Measurements from ENCODE around the gene SUMO3.
"Not testable (repeated sequence)": the region's sequence is repeated elsewhere in the genome, so short reads cannot be mapped to it uniquely, and the experiment has no call there.

The SUMO3 gene

DNA sequence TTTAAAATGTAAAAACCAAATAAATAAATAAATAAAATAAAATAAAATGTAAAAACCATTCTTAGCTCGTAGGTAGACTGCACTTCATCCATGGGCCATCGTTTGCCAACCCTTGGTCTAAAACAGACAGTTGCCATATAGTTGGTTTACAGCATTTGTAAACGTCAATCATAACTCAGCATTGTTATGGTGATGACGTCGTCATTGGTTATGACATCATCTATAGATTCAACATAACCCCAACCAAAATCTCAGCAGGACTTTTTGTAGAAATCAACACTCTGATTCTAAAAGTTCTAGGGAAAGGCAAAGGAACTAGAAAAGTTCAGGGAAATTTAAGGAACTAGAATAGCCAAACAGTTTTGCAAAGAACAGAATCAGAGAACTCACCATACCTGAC, 15.8 kb upstream of the SUMO3 start:
- DNase-seq = no peak
- intact Hi-C loops (cut with DNase I) = no loop called here

- peak in 3 of 10 donors; percentile 26 to 63 (median 32) for DNase-seq
- intact Hi-C loops (cut with DNase I) = not testable (repeated sequence)
Measured at GRCh38 chr21:44832516-44833255, 14.8 kb upstream of the SUMO3 start.

DNA sequence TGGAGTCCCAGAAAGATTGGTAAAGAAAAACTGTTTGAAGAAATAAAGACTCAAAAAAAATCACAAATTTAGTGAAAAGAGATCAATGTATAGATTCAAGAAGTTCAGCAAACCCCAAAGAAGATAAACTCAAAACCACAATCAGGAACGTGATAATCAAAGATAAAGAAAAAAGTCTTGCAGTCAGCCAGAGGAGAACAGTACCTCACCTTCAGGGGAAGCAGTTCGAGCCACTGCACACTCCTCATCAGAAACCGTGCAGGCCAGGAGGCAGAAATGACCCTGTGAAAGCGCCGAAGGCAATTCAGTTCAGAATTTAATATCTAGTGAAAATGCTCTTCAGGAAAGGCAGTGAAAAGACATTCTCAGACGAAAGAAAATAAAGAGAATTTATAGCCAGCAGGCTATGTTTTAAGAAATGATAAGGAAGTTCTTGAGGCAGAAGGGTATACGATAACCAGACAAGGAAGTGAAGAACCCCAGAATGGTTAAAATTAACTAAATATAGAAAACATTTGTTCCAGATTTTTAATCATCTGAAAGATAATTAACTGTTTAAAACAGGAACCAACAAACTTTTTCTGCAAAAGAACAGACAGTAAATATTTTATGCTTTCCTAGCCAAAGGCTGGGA, 13.5 kb upstream of the SUMO3 start:
- DNase-seq = peak in 2 of 10 donors; percentile 16 to 46
- intact Hi-C loops (cut with DNase I) = no loop called here

DNA sequence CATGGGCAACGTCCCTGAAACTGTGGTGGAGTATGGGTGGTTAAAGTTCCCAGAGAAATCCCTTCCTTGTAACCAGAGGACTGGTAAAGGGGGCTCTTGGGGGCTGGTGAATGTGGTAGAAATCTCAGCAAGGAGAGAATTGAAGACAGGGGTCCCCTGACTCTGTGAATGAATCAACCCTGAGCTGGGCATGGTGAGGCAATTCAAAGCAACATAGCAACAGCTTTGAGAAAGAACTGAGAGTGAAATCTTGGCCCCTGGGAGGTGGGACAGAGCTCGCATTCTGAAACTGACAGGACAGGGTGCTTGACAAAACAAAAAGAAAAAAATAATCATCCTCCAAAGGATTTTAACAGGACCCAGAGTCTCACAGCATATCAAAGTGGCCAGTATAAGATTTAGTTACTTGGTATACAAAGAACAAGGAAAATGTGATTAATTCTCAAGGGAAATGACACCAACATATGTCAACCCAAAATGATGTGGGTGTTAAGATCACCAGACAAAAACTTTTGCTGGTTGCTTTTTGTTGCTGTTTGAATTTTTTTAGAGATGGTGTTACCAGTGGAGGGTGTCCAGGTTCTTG, 11.7 kb upstream of the SUMO3 start:
- intact Hi-C loops (cut with DNase I) = no loop called here
- no peak for DNase-seq

DNA sequence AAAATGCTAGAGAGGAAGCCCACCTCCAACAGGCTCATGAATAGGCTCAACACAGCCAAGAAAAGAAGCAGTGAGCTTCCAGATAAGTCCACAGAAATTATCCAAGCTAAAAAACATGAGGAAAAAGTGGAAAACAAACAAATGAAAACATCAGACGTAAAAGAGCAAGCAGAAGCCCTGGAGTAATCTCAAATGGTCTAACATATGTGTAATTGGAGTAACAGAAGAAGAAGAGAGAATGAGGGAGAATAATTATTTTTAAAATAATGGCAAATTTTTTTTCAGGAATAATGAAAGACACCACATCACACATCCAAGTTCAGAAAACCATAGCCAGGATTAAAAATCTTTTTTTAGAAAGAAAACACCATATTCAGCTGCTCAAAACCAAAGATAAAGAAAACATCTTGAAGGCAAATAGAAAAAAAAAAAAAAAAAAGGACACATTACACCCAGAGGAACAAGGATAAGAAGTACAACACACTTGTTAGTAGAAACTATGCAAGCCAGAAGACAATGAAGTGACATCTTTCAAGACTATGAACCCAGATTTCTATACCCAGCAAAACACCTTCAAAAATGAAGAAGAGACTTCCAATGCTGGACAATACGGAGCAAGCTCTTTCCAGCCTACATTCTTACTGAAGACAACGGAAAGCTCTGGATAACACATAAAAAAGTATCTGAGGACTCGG, 10.6 kb upstream of the SUMO3 start:
- intact Hi-C loops (cut with DNase I) = no loop called here
- DNase-seq = no peak

GRCh38 chr21:44823179-44823660, 5.4 kb upstream of the SUMO3 start:
- DNase-seq = no peak
- intact Hi-C loops (cut with DNase I) = no loop called here

DNA sequence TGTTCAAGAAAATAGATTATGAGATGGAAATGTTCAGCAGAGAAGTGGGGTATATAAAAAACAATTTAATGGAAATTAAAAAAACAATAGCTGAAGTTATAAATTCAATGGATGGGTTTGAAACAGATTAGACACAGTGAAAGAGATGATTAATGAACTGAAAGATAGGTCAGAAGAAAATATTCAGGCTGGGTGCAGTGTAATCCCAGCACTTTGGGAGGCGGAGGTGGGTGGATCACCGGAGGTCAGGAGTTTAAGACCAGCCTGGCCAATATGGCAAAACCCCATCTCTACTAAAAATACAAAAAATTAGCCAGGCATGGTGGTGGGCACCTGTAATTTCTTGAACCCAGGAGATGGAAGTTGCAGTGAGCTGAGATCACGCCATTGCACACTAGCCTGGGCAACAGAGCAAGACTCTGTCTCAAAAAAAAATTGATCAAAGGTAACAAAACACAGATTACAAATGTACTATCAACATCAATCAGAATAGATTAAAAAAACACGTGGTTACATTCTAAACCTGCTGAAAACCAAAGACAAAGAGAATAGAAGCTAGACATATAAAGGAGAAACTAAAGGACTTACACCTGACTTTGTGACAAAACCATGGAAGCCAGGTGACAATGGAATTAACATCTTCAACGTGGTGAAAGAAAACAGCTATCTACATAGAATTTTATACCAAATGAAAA, 4.8 kb upstream of the SUMO3 start:
- DNase-seq = no peak
- intact Hi-C loops (cut with DNase I) = no loop called here

DNA sequence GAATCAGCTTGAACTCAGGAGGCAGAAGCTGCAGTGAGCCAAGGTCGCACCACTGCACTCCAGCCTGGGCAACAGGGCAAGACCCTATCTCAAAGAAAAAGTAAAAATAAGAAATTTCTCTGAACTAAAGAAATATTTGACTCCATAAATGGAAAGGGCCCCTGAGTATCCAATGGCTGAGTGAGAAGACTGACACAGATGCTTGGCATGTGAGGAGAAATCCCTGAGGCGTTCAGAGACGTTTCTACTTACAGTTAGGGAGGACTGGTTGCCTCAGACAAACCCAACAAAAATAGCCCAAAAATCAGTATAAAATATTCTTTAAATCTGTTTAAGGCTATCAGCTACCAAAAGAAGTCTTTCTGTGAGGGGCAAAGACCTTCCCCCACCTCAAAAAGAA, 3.0 kb upstream of the SUMO3 start:
- intact Hi-C loops (cut with DNase I) = no loop called here
- DNase-seq = peak in 1 of 10 donors; percentile 34

GRCh38 chr21:44819283-44820243, 1.7 kb upstream of the SUMO3 start:
- intact Hi-C loops (cut with DNase I) = loop anchor here (2.0 to 10.0 kb wide), 3 partner anchors 19 to 255 kb away; partner anchors contain the start of genes ADARB1, PTTG1IP and UBE2G2
- DNase-seq = peak in 1 of 10 donors; percentile 73

DNA sequence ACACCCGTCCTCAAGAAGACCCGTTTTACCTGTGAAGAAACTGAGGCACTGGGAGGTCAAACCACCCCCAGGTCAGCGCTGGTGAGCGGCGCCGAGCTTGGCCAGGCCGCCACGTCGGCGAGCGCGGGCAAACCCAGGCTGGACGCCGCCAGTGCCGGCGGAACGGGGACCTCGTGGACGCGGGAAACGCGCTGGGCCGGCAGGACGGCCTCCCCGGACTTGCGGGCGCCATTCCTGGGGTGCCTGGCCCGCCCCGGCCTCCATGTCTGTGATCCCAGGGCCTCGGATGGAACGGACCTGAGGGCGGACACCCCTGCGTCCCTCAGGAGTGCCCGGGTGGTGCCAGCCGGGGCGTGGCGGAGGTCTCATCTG, 764 bp upstream of the SUMO3 start:
- intact Hi-C loops (cut with DNase I) = loop anchor here (2.0 to 10.0 kb wide), 3 partner anchors 18 to 256 kb away; partner anchors contain the start of genes ADARB1, PTTG1IP and UBE2G2
- peak in 1 of 10 donors; percentile 87 for DNase-seq

DNA sequence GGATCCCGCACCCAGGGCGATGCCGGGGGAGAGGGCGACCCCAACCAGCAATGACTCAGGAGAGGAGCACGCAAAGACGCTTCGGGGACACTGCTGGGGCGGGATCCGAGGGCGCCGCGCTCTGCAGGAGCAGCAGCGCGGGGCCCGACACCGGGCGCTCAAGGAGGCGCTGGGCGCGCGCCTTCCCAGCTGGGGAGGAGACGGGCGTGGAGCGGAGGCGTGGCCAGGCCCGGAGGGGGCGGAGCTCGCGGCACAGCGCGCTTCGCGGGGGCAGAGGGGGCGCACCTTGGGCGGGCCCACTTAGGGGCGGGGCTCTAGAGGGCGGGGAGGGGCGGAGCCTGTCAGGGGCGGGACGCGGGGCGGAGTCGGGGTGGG, 369 bp downstream of the SUMO3 start:
- intact Hi-C loops (cut with DNase I) = loop anchor here (5.0 to 10.0 kb wide), 2 partner anchors 55 to 257 kb away; partner anchors contain the start of genes ADARB1 and PTTG1IP
- peak; percentile 79 to 99 (median 90) for DNase-seq

DNA sequence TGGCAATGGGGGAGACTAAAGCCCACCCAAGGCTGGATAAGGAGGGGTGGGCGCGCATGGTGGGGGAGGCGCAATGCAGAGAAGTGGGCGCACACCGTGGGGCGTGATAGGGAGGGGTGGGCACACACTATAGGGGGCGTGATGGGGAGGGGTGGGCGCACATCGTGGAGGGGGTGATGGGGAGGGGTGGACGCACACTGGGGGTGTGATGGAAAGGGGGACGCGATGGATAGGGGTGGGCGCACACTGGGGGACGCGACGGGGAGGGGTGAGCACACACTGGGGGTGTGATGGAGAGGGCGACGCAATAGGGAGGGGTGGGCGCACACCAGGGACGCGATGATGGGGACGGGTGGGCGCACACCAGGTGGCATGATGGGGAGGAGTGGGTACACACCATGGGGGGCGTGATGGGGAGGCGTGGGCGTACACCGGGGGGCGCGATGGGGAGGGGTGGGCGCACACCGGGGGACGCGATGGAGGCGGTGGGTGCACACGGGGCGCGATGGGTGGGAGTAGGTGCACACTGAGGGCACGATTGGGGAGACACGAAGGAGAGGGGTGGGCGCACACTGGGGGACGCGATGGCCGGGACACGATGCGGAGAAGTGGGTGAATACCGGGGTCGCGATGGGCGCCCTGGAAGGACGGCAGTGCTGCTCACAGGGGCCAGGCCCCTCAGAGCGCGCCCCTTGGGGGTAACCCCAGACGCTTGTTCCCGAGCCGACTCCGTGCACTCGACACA, 929 bp downstream of the SUMO3 start:
- intact Hi-C loops (cut with DNase I) = loop anchor here (5.0 to 10.0 kb wide), 2 partner anchors 55 to 258 kb away; partner anchors contain the start of genes ADARB1 and PTTG1IP
- no peak for DNase-seq

GRCh38 chr21:44815852-44816628, 1.8 kb downstream of the SUMO3 start:
- peak in 1 of 10 donors; percentile 85 for DNase-seq
- intact Hi-C loops (cut with DNase I) = loop anchor here (5.0 to 10.0 kb wide), 2 partner anchors 56 to 259 kb away; partner anchors contain the start of genes ADARB1 and PTTG1IP

- intact Hi-C loops (cut with DNase I) = loop anchor here (5.0 to 10.0 kb wide), 2 partner anchors 57 to 260 kb away; partner anchors contain the start of genes ADARB1 and PTTG1IP
Measured at GRCh38 chr21:44815225-44815624, 2.6 kb downstream of the SUMO3 start.

DNA sequence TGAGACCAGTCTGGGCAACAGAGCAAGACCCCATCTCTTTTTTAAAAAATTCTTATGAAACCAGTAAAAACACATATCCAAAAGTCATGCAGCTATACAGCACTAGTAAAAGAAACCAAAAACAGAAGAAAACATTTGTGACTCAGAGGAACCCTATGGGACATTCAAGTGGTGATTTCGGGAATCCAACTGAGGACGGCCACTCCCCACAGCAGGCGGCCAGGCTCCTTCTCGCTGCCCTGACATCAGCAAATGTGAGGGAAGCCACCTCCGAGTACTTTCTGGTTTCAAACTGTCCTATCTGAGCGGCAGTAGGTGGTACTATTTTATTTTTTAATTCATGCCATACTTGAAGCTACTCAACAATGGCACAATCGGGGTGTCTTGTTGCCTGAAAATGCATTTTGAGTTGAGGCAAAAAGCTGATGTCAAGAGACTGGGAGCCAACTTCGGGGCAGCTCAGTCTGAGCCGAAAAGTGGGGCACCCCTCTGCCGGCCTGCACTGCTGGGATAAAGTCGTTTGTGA, 3.3 kb downstream of the SUMO3 start:
- intact Hi-C loops (cut with DNase I) = loop anchor here (5.0 to 10.0 kb wide), 2 partner anchors 58 to 260 kb away; partner anchors contain the start of genes ADARB1 and PTTG1IP
- DNase-seq = peak in 1 of 10 donors; percentile 59

More at GRCh38 chr21:44815225-44815624, 2.6 kb downstream of the SUMO3 start:
- peak in 1 of 10 donors; percentile 59 for DNase-seq

- DNase-seq = peak in 1 of 10 donors; percentile 59
- intact Hi-C loops (cut with DNase I) = loop anchor here (10.0 kb wide), 1 partner anchor 261 kb away; the partner anchor contains the start of gene ADARB1
Measured at GRCh38 chr21:44813727-44814126, 4.1 kb downstream of the SUMO3 start.

All from posterior cingulate gyrus (tissue), 11 donors.